ENCODE data around the gene COL16A1. TPM values are rescaled to one million over a fixed set of nuclear protein-coding genes. Genes with fewer than 3 reads are reported as not detected.

COL16A1 gene
- total RNA-seq, 5 donors from 2014 or later (not counting 1 experiment from before 2014, with no cell fraction given): 0.41 to 0.67 (median 0.59) TPM; not detected in 2

- H3K27me3 ChIP-seq (replicated peaks in 1 of 2; ENCODE audit: control insufficient read depth in 2 of 2, extremely low read depth in 1 of 2, insufficient read depth in 2 of 2, low read length in 1 of 2): peaks cover 0 to 15% of the 10 kb centered on the region in 2 experiments
- Mint-ChIP-seq H3K27ac (no peak overlapping the region), H3K4me3 (no peak overlapping the region), H3K9me3 (no peaks in the 10 kb centered on the region), H3K36me3 (no peaks in the 10 kb centered on the region), H3K4me1 (no peaks in the 10 kb centered on the region), H3K27me3 (peaks cover 0 to 5% of the 10 kb centered on the region in 2 donors)
- H3K9me3 ChIP-seq: no peaks in the 10 kb centered on the region
- no peaks in the 10 kb centered on the region for H3K36me3 ChIP-seq (ENCODE audit: control insufficient read depth in 2 of 2, extremely low read depth in 1 of 2, insufficient read depth in 1 of 2, low read length in 1 of 2)
- ATAC-seq (replicated peaks in 1 of 4) (no peak), DNase-seq (no peak)
- H3K4me1 ChIP-seq (ENCODE audit: control insufficient read depth in 1 of 2, extremely low read depth in 1 of 2, insufficient read depth in 2 of 2, low read length in 2 of 2): no peaks in the 10 kb centered on the region
- ChIA-PET CTCF (no interaction called here), POLR2A (no interaction called here)
- H3K27ac ChIP-seq (ENCODE audit: low read length): no peak overlapping the region
- no peak overlapping the region for H3K4me3 ChIP-seq (ENCODE audit: control insufficient read depth in 1 of 2, extremely low read depth in 1 of 2, low read length in 1 of 2)
- 90% methylated on average over 14 of the region's 19 CpGs for WGBS (ENCODE audit: insufficient coverage)
These were observed 24.0 kb upstream of the COL16A1 start for GRCh38 chr1:31727849-31728248.

- ChIA-PET CTCF (no interaction called here), POLR2A (no interaction called here)
- Mint-ChIP-seq H3K36me3 (no peaks in the 10 kb centered on the region), H3K27ac (no peak overlapping the region), H3K27me3 (peaks cover 5 to 10% of the 10 kb centered on the region in 2 donors), H3K9me3 (no peaks in the 10 kb centered on the region), H3K4me1 (no peaks in the 10 kb centered on the region), H3K4me3 (no peak overlapping the region)
- DNase-seq (no peak), ATAC-seq (replicated peaks in 1 of 4) (no peak)
- Histone ChIP-seq H3K36me3 (ENCODE audit: control insufficient read depth in 2 of 2, extremely low read depth in 1 of 2, insufficient read depth in 1 of 2, low read length in 1 of 2) (no peaks in the 10 kb centered on the region), H3K4me3 (ENCODE audit: control insufficient read depth in 1 of 2, extremely low read depth in 1 of 2, low read length in 1 of 2) (no peak overlapping the region), H3K9me3 (no peaks in the 10 kb centered on the region), H3K4me1 (ENCODE audit: control insufficient read depth in 1 of 2, extremely low read depth in 1 of 2, insufficient read depth in 2 of 2, low read length in 2 of 2) (no peaks in the 10 kb centered on the region), H3K27me3 (replicated peaks in 1 of 2; ENCODE audit: control insufficient read depth in 2 of 2, extremely low read depth in 1 of 2, insufficient read depth in 2 of 2, low read length in 1 of 2) (peaks cover 0 to 14% of the 10 kb centered on the region in 2 experiments), H3K27ac (ENCODE audit: low read length) (no peak overlapping the region)
- 91% methylated on average over 6 of the region's 14 CpGs for WGBS (ENCODE audit: insufficient coverage)
These were observed 23.4 kb upstream of the COL16A1 start for GRCh38 chr1:31727195-31727594.

- H3K36me3 ChIP-seq (ENCODE audit: control insufficient read depth in 2 of 2, extremely low read depth in 1 of 2, insufficient read depth in 1 of 2, low read length in 1 of 2): no peaks in the 10 kb centered on the region
- DNase-seq: no peak
- peaks cover 10 to 12% of the 10 kb centered on the region in 2 donors for H3K27me3 Mint-ChIP-seq
- H3K4me1 ChIP-seq (ENCODE audit: control insufficient read depth in 1 of 2, extremely low read depth in 1 of 2, insufficient read depth in 2 of 2, low read length in 2 of 2): no peaks in the 10 kb centered on the region
- no peak overlapping the region for H3K4me3 Mint-ChIP-seq
- CTCF ChIA-PET: no interaction called here
- WGBS (ENCODE audit: insufficient coverage): 65% methylated on average over 4 of the region's 4 CpGs
- POLR2A ChIA-PET: no interaction called here
- no peaks in the 10 kb centered on the region for H3K36me3 Mint-ChIP-seq
- no peak for ATAC-seq (replicated peaks in 1 of 4)
- H3K9me3 Mint-ChIP-seq: no peaks in the 10 kb centered on the region
- no peak overlapping the region for H3K27ac ChIP-seq (ENCODE audit: low read length)
- H3K9me3 ChIP-seq: no peaks in the 10 kb centered on the region
- H3K4me1 Mint-ChIP-seq: no peaks in the 10 kb centered on the region
- no peak overlapping the region for H3K27ac Mint-ChIP-seq
- H3K4me3 ChIP-seq (ENCODE audit: control insufficient read depth in 1 of 2, extremely low read depth in 1 of 2, low read length in 1 of 2): no peak overlapping the region
- H3K27me3 ChIP-seq (replicated peaks in 1 of 2; ENCODE audit: control insufficient read depth in 2 of 2, extremely low read depth in 1 of 2, insufficient read depth in 2 of 2, low read length in 1 of 2): peaks cover 0 to 14% of the 10 kb centered on the region in 2 experiments
These were observed 22.9 kb upstream of the COL16A1 start for GRCh38 chr1:31726715-31727114.

- H3K36me3 Mint-ChIP-seq: no peaks in the 10 kb centered on the region
- H3K4me1 Mint-ChIP-seq: no peaks in the 10 kb centered on the region
- no peaks in the 10 kb centered on the region for H3K9me3 Mint-ChIP-seq
- WGBS (ENCODE audit: insufficient coverage): 59% methylated on average over 9 of the region's 12 CpGs
- peaks cover 11 to 15% of the 10 kb centered on the region in 2 donors for H3K27me3 Mint-ChIP-seq
- POLR2A ChIA-PET: no interaction called here
- H3K27ac Mint-ChIP-seq: no peak overlapping the region
- CTCF ChIA-PET: interaction anchor here in 1 of 2 donors (0.6 kb wide), 1 partner anchor 57 kb away, joined by 3 read pairs; no protein-coding TSS in a partner anchor
- no peaks in the 10 kb centered on the region for H3K4me1 ChIP-seq (ENCODE audit: control insufficient read depth in 1 of 2, extremely low read depth in 1 of 2, insufficient read depth in 2 of 2, low read length in 2 of 2)
- H3K4me3 ChIP-seq (ENCODE audit: control insufficient read depth in 1 of 2, extremely low read depth in 1 of 2, low read length in 1 of 2): no peak overlapping the region
- no peaks in the 10 kb centered on the region for H3K9me3 ChIP-seq
- H3K27me3 ChIP-seq (replicated peaks in 1 of 2; ENCODE audit: control insufficient read depth in 2 of 2, extremely low read depth in 1 of 2, insufficient read depth in 2 of 2, low read length in 1 of 2): peaks cover 0 to 19% of the 10 kb centered on the region in 2 experiments
- no peak for ATAC-seq (replicated peaks in 1 of 4)
- no peak overlapping the region for H3K27ac ChIP-seq (ENCODE audit: low read length)
- no peaks in the 10 kb centered on the region for H3K36me3 ChIP-seq (ENCODE audit: control insufficient read depth in 2 of 2, extremely low read depth in 1 of 2, insufficient read depth in 1 of 2, low read length in 1 of 2)
- H3K4me3 Mint-ChIP-seq: no peak overlapping the region
- DNase-seq: no peak
These were observed 22.1 kb upstream of the COL16A1 start for GRCh38 chr1:31725777-31726535.

- WGBS (ENCODE audit: insufficient coverage): 61% methylated on average over 8 of the region's 10 CpGs
- Histone ChIP-seq H3K9me3 (no peaks in the 10 kb centered on the region), H3K27me3 (replicated peaks in 1 of 2; ENCODE audit: control insufficient read depth in 2 of 2, extremely low read depth in 1 of 2, insufficient read depth in 2 of 2, low read length in 1 of 2) (peaks cover 0 to 27% of the 10 kb centered on the region in 2 experiments), H3K36me3 (ENCODE audit: control insufficient read depth in 2 of 2, extremely low read depth in 1 of 2, insufficient read depth in 1 of 2, low read length in 1 of 2) (no peaks in the 10 kb centered on the region), H3K4me1 (ENCODE audit: control insufficient read depth in 1 of 2, extremely low read depth in 1 of 2, insufficient read depth in 2 of 2, low read length in 2 of 2) (no peaks in the 10 kb centered on the region), H3K4me3 (ENCODE audit: control insufficient read depth in 1 of 2, extremely low read depth in 1 of 2, low read length in 1 of 2) (no peak overlapping the region), H3K27ac (ENCODE audit: low read length) (no peak overlapping the region)
- peaks cover 11 to 19% of the 10 kb centered on the region in 2 donors for H3K27me3 Mint-ChIP-seq
- no peak for DNase-seq
- H3K9me3 Mint-ChIP-seq: no peaks in the 10 kb centered on the region
- POLR2A ChIA-PET: no interaction called here
- H3K4me1 Mint-ChIP-seq: no peaks in the 10 kb centered on the region
- no peak overlapping the region for H3K4me3 Mint-ChIP-seq
- CTCF ChIA-PET: interaction anchor here in 1 of 2 donors (0.6 kb wide), 1 partner anchor 56 kb away, joined by 3 read pairs; no protein-coding TSS in a partner anchor
- no peaks in the 10 kb centered on the region for H3K36me3 Mint-ChIP-seq
- ATAC-seq (replicated peaks in 1 of 4): no peak
- H3K27ac Mint-ChIP-seq: no peak overlapping the region
These were observed 21.3 kb upstream of the COL16A1 start for GRCh38 chr1:31725134-31725533.

- Histone ChIP-seq H3K36me3 (ENCODE audit: control insufficient read depth in 2 of 2, extremely low read depth in 1 of 2, insufficient read depth in 1 of 2, low read length in 1 of 2) (no peaks in the 10 kb centered on the region), H3K4me3 (ENCODE audit: control insufficient read depth in 1 of 2, extremely low read depth in 1 of 2, low read length in 1 of 2) (no peak overlapping the region), H3K4me1 (ENCODE audit: control insufficient read depth in 1 of 2, extremely low read depth in 1 of 2, insufficient read depth in 2 of 2, low read length in 2 of 2) (no peaks in the 10 kb centered on the region), H3K9me3 (no peaks in the 10 kb centered on the region), H3K27me3 (replicated peaks in 1 of 2; ENCODE audit: control insufficient read depth in 2 of 2, extremely low read depth in 1 of 2, insufficient read depth in 2 of 2, low read length in 1 of 2) (peaks cover 0 to 33% of the 10 kb centered on the region in 2 experiments), H3K27ac (ENCODE audit: low read length) (no peak overlapping the region)
- Mint-ChIP-seq H3K4me1 (no peaks in the 10 kb centered on the region), H3K36me3 (no peaks in the 10 kb centered on the region), H3K9me3 (no peaks in the 10 kb centered on the region), H3K4me3 (no peak overlapping the region), H3K27me3 (peaks cover 12 to 23% of the 10 kb centered on the region in 2 donors), H3K27ac (no peak overlapping the region)
- WGBS (ENCODE audit: insufficient coverage): 92% methylated on average over 2 of the region's 5 CpGs
- ChIA-PET POLR2A (no interaction called here), CTCF (no interaction called here)
- ATAC-seq (replicated peaks in 1 of 4) (no peak), DNase-seq (peak in 22 of 35 experiments; percentile 14 to 54 (median 32))
These were observed 20.1 kb upstream of the COL16A1 start for GRCh38 chr1:31723828-31724359.

Data from T-cell (primary cell).